Pancreas (tissue), 10 donors: ENCODE results near the gene ITGB2. TPM values are rescaled to one million over a fixed set of nuclear protein-coding genes. Genes with fewer than 3 reads are reported as not detected.
A peak's percentile ranks its signal among the peaks of the same experiment; 100 is the strongest.

Experiments used
- ATAC-seq, 4 donors: fragments of 200-7000 bp; cut with Tn5 transposase; one replicate each; pipeline versions ENCODE4 v1.8.0 to v1.9.1; 2020; ENCODE audit warnings: mild to moderate bottlenecking in 4 of 4, moderate library complexity in 4 of 4
- DNase-seq, 6 donors: peaks; one replicate each; pipeline ENCODE4 v3.0.0-alpha.2; 2020
- FAIRE-seq: peaks from 2 replicates; lab custom pipeline; 2012; peaks lifted over from hg19 to GRCh38; lab: Jason Lieb, UNC
- H3K27ac ChIP-seq, 4 donors: fragments of 200-600 bp; sonication (generic); 1 replicate in 3 of 4; 2 replicates in 1 of 4; pipeline versions ENCODE4 v1.5.0 to v1.8.0; 2020
- H3K27me3 ChIP-seq, 4 donors: fragments of 200-600 bp; one replicate each; pipeline ENCODE4 v1.8.0; 2021
- H3K36me3 ChIP-seq, 3 donors: fragments of 200-600 bp; sonication (generic) in 1 of 3; one replicate each; pipeline versions ENCODE4 v1.5.0 to v1.8.0; 2020 to 2021
- H3K4me1 ChIP-seq, 3 donors: fragments of 200-600 bp; one replicate each; pipeline ENCODE4 v1.8.0; 2021
- H3K4me3 ChIP-seq, 4 donors: fragments of 200-600 bp; sonication (generic) in 2 of 4; one replicate each; pipeline versions ENCODE4 v1.5.0 to v1.8.0; 2020 to 2021
- H3K9me3 ChIP-seq, 4 donors: fragments of 200-600 bp; one replicate each; pipeline ENCODE4 v1.8.0; 2021
- CTCF ChIP-seq, 4 donors: fragments of 200-600 bp; sonication (generic) in 3 of 4; IDR thresholded peaks; one replicate each; pipeline versions ENCODE4 v1.5.0 to v1.8.0; 2021; ENCODE audit warnings: antibody characterized with exemption in 4 of 4
- WGBS, 2 donors: extraction: QIAGEN DNeasy Blood & Tissue Kit; methylation state at CpG; one replicate each; pipeline ENCODE4 v1.1.7; 2013; 5-methylcytosine and 5-hydroxymethylcytosine counted together
- intact Hi-C, 3 donors: fragments of 100-400 bp; cut with DNase I; formaldehyde crosslinking; loops; one replicate each; pipeline versions ENCODE4 v1.11.1 to v1.14.2; 2022
- polyA plus RNA-seq, 2 donors: library from polyadenylated mRNA; stranded (reverse); fragments of 200-250 nt; gene quantifications; one replicate each; pipeline ENCODE4 v1.2.3, GENCODE V29; 2013
- total RNA-seq, 6 donors: library from RNA; stranded (reverse); fragmentation: NEBNext Ultra II Directional in 4 of 6; extraction: Animal tissue kit (Norgen Biotek cat#: 25700) in 4 of 6; gene quantifications; one replicate each; pipeline versions ENCODE4 v1.2.1 to v1.2.4, GENCODE V29; 2021 to 2023
- donor health status: healthy with polysubstance abuse.
- donor health status: DM: no; HTN: no; CAD: no; lungs with moderate emphysema.
- donor health status: DM: no; HTN: no; CAD: no.
- donor health status: control.
- donor health status: control.
- donor health status: Bipolar disorder and iron deficiency.
- donor health status: DM: yes; HTN: yes; CAD: no.
- donor health status: DM: no; HTN: no; CAD: no.
- donor health status: DM: no; HTN: no; CAD: no.
- donor health status: DM: yes; HTN: yes; CAD: no.

Gene ITGB2
- total and polyA plus RNA-seq, 8 donors: 1.1 to 88.0 (median 11.6) TPM

DNA sequence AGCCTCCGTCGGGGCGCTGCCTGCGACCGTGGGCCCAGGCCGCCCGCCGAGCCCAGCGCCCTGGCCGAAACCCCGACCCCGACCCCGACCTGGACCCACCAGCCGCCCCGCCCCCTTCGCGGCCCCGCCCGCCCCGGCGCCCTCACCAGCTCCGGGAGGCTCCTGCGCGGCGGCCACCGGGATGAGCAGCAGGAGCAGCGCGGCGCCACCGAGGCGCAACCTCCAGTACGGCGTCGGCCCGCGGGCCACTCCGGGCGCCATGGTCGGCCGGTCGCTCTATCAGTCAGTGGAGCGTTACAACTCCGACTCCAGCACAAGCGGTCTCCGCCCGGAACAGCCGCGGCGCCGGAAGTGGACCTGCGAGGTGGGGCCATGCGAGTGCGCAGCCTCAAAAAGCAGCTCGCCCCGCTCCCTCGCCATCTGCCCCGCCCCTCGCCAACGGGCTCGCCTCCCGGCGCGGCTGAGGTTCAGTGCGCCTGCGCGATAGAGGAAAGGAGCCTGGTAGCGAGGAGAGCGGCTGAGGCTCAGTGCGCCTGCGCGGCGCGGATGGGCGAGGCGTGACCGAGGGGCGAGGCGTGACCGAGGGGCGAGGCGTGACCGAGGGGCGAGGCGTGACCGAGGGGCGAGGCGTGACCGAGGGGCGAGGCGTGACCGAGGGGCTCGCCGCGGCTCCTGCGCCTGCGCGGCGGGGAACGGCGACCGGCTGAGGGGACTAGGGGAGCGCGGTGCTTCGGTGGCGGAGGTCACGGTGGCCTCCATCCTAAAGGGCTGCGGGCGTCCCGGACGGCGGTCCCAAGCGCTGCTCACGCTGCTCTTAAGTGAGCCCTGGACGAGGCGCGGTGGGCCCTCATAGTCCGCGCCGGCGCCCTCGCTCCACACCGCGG, 47.1 kb downstream of the ITGB2 start, which contains the start of gene PTTG1IP:
Gene PTTG1IP, minus strand, starts transcription at position 335 of the 884 bp plus-strand sequence. Its CDS starts 74 bp downstream, at position 261.
- intact Hi-C loops: no loop called here
- Histone ChIP-seq H3K9me3 (no peaks in the 10 kb centered on the region), H3K36me3 (no peaks in the 10 kb centered on the region), H3K4me1 (peaks cover 16 to 34% (median 20%) of the 10 kb centered on the region in 3 donors), H3K4me3 (peak within 1 kb of the TSS; percentile 45 to 96 (median 88)), H3K27ac (peak within 1 kb of the TSS; percentile 68 to 89 (median 86)), H3K27me3 (no peaks in the 10 kb centered on the region)
- no peak for TF ChIP-seq CTCF (IDR thresholded peaks at IDR 0.05)
- peak; percentile 97 to 100 (median 99) for DNase-seq
- WGBS, 2 donors: 1 to 2% methylated on average over 82 to 123 of the region's 123 CpGs
- ATAC-seq: peak; percentile 83 to 88 (median 88)
- no peak for FAIRE-seq

DNA sequence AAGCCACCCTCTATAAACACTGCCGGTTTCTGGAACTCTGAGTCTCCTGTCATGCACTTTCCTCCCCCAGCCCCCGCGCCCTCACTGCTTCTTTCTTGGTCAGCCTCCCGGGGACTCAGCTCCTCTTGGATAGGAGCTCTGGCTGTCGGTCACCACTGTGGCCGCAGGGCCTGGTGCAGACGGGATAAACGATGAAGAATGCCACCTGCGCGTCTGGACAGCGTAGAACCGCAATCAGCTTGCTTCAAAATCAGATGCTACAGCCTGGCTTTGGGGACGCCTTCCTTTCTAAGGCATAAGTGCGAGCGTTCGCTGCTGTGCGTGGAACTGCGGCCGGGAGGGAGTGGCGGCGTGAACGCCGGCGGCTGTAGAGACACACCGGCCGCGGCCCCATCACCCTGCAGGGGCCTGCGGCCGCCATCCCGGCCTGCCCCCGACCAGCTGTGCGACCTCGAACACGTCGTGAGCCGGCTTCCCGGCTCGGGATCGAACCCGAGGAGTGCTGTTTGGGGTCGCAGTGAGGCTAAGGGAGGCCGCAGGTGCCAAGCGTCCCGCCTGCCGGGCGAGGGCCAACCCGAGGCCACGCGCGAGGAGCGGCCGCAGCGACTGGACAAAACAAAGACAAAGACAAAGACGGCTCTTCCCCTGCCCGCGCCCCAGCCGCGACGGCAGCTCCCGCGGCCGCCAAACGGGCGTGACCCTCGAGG, 47.9 kb downstream of the ITGB2 start:
- ATAC-seq (peak; percentile 0 to 12 (median 5)), FAIRE-seq (no peak), DNase-seq (peak; percentile 34 to 84 (median 54))
- Histone ChIP-seq H3K27me3 (no peaks in the 10 kb centered on the region), H3K4me1 (peaks cover 17 to 30% (median 20%) of the 10 kb centered on the region in 3 donors), H3K27ac (peak overlapping the region; percentile 68 to 89 (median 86)), H3K4me3 (peak overlapping the region; percentile 45 to 96 (median 88)), H3K36me3 (no peaks in the 10 kb centered on the region), H3K9me3 (no peaks in the 10 kb centered on the region)
- intact Hi-C loops: no loop called here
- TF ChIP-seq CTCF (IDR thresholded peaks at IDR 0.05): no peak
- WGBS, 2 donors: 1% methylated on average over 61 to 65 of the region's 65 CpGs

- intact Hi-C loops: no loop called here
- peaks cover 17 to 30% (median 20%) of the 10 kb centered on the region in 3 donors for H3K4me1 ChIP-seq
Observed at GRCh38 chr21:44872323-44872648, 48.4 kb downstream of the ITGB2 start.

GRCh38 chr21:44871576-44872269, 49.0 kb downstream of the ITGB2 start:
- ATAC-seq (peak in 3 of 4 donors; percentile 0 to 5 (median 1)), DNase-seq (peak in 3 of 6 donors; percentile 17 to 46 (median 45)), FAIRE-seq (no peak)
- intact Hi-C loops: no loop called here
- 15 to 17% methylated on average over 14 of the region's 14 CpGs for WGBS, 2 donors
- Histone ChIP-seq H3K9me3 (no peaks in the 10 kb centered on the region), H3K27ac (peak overlapping the region in 2 of 4 donors; percentile 89), H3K4me3 (peak overlapping the region in 2 of 4 donors; percentile 81 to 96), H3K36me3 (no peaks in the 10 kb centered on the region), H3K4me1 (peaks cover 17 to 30% (median 20%) of the 10 kb centered on the region in 3 donors), H3K27me3 (no peaks in the 10 kb centered on the region)
- TF ChIP-seq CTCF (IDR thresholded peaks at IDR 0.05): no peak

More at GRCh38 chr21:44872323-44872648, 48.4 kb downstream of the ITGB2 start:
- peak in 1 of 4 donors; percentile 9 for TF ChIP-seq CTCF (IDR thresholded peaks at IDR 0.05)
- Histone ChIP-seq H3K36me3 (no peaks in the 10 kb centered on the region), H3K27me3 (no peaks in the 10 kb centered on the region), H3K9me3 (no peaks in the 10 kb centered on the region), H3K4me3 (peak overlapping the region; percentile 45 to 96 (median 88)), H3K27ac (peak overlapping the region; percentile 68 to 89 (median 86))
- peak; percentile 9 to 23 (median 18) for ATAC-seq
- no peak for FAIRE-seq
- 3 to 4% methylated on average over 3 of the region's 3 CpGs for WGBS, 2 donors
- no peak for DNase-seq
